ENCODE measurements around the gene POFUT1.

The POFUT1 gene

DNA sequence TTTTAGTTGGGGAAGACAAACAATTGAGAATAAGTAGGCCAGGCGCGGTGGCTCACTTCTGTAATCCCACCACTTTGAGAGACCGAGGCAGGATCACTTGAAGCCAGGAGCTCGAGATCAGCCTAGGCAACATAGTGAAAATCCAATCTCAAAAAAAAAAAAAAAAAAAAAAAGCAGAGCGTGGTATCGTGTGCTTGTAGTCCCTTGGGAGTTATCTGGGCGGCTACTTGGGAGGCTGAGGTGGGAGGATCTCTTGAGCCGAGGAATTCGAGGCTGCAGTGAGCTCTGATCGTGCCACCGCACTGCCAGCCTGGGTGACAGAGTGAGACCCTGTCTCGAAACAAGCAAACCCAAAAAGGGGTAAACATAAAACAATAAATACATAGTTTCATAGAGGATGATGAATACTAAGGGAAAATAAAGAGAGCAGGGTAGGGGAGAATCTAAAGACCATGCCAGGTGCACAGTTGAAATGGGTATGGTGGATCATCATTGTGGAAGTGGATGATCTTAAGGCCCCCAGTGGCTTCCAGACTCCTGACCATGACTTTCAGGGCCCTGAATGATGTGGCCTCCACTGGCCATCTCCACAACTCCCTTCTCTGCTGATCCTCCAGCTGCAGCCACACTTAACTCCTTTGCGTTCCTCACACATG is 947 bp downstream of the POFUT1 start:
- no peak for DNase-seq

DNA sequence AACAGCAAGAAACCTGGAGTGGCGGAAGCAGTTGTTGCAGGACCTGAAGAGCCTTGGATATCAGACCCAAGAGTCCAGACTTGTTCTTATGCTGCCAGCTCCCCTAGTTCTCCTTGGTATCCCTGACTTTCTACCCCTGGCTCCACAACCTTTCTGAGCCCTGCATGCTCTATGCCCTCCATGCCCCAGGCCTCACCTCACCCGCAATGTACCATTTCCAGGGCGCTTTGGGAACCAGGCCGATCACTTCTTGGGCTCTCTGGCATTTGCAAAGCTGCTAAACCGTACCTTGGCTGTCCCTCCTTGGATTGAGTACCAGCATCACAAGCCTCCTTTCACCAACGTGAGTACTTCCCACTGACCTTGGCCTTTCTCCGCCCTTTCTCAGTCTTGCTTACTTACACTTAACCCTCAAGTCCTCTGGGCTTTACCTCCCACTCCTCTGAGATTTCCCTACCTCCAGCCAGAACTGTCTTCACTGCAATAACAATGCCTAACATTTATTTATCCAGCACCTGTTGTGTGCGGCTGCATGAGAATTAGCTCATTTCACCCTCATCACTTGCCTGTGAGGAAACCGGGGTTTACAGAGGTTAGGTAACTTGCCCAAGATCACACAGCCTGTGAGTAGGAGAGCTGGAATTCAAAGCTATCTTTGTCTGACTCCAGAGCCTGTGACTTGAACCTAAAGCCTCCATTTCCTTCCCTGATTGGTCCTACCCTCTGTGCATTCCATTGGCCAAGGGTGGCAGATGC is 2.3 kb downstream of the POFUT1 start:
- DNase-seq = no peak

GRCh38 chr20:32213870-32214269 is 6.2 kb downstream of the POFUT1 start:
- DNase-seq = no peak

DNA sequence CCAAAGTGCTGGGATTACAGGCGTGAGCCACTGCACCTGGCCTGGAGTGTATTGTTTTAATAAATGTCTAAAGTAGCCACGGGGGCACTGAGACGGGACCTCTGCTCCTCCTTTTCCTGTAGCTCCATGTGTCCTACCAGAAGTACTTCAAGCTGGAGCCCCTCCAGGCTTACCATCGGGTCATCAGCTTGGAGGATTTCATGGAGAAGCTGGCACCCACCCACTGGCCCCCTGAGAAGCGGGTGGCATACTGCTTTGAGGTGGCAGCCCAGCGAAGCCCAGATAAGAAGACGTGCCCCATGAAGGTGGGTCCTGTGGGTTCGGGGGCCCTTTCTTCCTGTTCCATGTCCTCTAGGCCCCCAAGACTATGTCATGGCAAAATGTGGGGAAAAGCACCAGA is 7.5 kb downstream of the POFUT1 start:
- no peak for DNase-seq

DNA sequence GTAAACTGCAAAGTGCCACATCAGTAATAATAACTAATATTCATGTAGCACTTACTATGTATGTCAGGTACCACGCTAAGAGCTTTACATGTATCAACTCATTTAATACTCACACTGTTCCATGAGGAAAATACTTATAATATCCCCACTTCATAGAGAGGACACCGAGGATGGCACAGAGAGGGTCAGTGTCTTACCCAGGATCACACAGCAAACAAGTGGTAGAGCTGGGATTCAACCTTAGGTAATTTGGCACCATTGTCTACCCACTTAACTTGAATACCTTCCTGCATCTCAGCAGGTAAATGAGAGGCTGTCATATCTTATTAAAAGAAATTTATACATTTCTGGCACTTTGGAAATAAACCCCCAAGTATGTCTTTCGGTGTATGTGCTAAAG is 8.0 kb downstream of the POFUT1 start:
- no peak for DNase-seq

DNA sequence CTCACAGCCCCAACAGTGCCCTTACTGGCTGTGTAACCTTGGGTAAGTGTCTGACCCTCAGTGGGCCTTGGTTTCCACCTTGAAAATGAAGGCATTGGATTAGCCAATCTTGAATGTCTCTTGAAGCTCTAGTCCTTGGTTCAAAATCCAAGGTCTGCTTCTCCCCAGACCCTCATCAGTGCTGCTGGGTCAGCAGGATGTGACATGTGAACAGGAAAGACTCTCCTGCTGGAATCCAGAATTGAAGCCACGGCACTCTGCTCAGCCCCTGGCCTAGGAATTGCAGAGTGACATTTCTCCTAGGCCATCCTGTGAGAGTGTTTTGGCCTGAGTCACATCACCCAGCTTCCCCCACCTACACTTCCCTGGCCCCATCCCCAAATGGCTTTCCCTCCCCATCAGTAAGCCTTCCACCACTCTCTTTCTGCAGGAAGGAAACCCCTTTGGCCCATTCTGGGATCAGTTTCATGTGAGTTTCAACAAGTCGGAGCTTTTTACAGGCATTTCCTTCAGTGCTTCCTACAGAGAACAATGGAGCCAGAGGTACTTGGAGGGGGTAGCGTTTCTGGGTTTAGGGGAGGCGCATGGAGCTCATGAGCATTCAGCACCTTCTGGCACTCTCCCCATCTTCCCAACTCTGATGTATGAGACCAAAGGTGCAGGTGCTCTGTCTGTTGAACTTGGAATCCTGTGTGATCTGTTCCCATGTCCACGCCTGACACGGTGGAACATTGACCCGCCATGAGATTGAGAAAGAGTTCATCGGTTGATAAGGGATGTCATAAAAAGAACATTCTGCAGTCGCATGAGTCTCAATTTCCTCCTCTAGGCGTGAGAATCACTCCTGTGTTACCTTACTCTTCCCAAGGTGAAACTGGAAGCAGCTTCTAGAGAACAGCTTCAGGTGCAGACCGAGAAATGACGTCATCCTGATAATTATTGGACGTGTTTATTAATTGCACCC is 8.8 kb downstream of the POFUT1 start:
- DNase-seq = no peak

GRCh38 chr20:32218156-32218900 is 10.6 kb downstream of the POFUT1 start:
- no peak for DNase-seq

DNA sequence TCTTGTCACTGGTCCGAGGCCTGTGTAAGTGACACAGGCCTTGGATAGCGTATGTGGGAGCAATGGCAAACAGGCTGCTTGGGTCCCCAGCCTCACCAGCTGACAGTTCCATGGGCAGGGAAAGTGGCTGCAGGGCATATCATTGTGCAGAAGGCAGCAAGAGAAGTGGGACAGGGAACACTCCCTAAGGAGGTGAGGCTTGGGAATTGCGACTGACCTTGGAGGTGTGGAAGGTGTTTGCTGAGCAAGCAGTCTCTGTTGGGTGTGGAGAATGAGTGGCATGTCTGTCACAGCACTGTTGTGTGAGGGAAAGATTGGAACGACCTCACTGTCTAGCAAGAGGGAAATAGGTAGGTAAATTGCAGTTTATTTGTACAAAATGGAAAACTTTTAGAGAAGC is 16.8 kb downstream of the POFUT1 start:
- no peak for DNase-seq

GRCh38 chr20:32226391-32226790 is 18.7 kb downstream of the POFUT1 start:
- DNase-seq = no peak

DNA sequence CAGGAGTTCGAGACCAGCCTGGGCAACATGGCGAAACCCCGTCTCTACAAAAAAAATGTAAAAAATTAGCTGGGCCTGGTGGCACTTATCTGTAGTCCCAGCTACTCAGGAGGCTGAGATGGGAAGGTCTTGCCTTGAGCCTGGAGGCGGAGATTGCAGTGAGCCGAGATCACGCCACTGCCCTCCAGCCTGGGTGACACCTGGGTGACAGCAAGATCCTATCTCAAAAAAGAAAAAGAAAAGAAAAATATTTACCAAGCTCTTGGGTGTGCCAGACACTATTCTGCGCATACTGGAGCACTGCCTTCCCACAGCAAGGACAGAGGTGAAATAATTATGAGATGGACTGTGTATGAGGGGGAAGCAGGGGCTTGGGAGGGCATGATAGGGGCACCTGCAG is 19.6 kb downstream of the POFUT1 start:
- no peak for DNase-seq

- peak in 2 of 3 donors; percentile 25 to 31 for DNase-seq
These were observed 20.3 kb downstream of the POFUT1 start for GRCh38 chr20:32227744-32228688.

GRCh38 chr20:32229251-32229747 is 21.6 kb downstream of the POFUT1 start:
- no peak for DNase-seq

DNA sequence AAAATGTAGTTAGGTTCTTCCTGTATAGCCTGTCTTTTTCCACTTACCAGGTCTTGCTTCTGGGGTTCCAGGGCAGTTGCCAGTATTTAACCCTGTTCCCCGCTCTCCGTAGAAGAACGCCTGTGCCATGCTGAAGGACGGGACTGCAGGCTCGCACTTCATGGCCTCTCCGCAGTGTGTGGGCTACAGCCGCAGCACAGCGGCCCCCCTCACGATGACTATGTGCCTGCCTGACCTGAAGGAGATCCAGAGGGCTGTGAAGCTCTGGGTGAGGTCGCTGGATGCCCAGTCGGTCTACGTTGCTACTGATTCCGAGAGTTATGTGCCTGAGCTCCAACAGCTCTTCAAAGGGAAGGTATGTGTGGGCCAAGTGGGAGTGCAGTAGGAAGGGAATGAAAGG is 23.0 kb downstream of the POFUT1 start:
- DNase-seq = no peak

- no peak for DNase-seq
These were observed 23.6 kb downstream of the POFUT1 start for GRCh38 chr20:32231245-32231644.

- peak; percentile 29 to 47 (median 46) for DNase-seq
These were observed 24.2 kb downstream of the POFUT1 start for GRCh38 chr20:32231847-32232246.

GRCh38 chr20:32232326-32232886 is 24.7 kb downstream of the POFUT1 start:
- DNase-seq = peak; percentile 20 to 55 (median 54)

- no peak for DNase-seq
These were observed 25.6 kb downstream of the POFUT1 start for GRCh38 chr20:32233286-32233685.

DNA sequence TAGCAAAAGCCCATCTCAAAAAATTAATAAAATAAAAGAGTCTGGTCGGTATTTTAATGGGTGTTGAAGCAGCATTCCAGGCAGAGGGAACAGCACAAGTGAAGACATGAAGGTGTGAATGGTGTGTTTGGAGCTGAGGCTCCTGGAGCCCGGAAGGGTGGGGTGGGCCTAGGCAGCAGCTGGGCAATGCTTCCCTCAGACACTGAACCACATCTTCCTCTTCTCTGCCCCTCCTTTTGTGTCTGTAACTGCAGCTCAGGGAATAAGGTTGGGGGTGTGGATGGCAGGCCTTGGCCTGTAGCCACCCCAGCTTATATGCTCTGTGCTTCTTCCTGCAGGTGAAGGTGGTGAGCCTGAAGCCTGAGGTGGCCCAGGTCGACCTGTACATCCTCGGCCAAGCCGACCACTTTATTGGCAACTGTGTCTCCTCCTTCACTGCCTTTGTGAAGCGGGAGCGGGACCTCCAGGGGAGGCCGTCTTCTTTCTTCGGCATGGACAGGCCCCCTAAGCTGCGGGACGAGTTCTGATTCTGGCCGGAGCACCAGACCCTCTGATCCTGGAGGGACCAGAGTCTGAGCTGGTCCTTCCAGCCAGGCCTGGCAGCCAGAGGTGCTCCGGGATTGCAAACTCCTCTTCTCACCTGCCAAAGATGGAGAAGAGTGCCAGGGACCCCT is 26.6 kb downstream of the POFUT1 start:
- no peak for DNase-seq

DNA sequence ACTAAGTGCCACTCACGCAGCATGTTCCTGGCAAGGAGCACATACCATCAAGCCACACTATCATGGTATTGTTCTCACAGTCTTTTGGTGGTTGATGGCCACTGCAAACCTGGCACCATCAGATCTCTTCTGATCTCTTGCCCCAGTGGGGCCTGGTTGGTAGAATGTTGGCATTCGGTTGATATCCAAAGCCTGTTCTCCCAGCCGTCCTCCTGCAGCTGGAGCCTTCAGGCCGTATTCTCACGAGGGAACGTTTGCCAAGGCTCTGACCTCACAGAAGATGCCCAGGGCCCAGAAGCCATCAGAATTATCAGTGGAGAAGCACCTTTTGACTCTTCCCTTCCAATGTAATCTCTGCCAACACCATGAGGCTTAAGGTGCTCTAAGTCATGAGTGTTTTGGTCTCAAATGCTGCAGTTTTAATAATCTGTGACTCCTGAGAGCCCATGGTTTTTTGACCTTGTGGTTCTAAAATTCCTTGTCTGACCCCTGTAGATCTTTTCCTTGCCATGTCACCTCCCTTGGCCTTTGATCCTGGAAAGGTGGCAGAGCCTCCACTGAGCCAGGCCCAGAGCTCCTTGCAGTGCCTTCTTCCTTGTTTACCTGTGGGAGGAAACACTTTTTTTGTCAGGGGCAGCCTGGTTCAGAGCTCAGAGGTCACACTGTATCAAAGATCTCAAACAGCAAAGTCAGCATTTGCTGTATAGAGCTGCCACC is 27.8 kb downstream of the POFUT1 start:
- DNase-seq = no peak
